Keratinocyte (primary cell): ENCODE measurements around the gene SERINC5.

Experiments
- CTCF ChIP-seq, 3 experiments: IDR thresholded peaks in 1 of 3; conservative IDR thresholded peaks in 1 of 3; optimal IDR thresholded peaks in 1 of 3; 2 replicates in 2 of 3; 3 replicates in 1 of 3; pipeline versions ENCODE3 to v1.5.1; 2011; ENCODE audit warnings: low read length in 3 of 3, mild to moderate bottlenecking in 3 of 3, moderate library complexity in 2 of 3, control low read depth in 1 of 3, inconsistent platforms in 1 of 3; ENCODE audit not compliant: insufficient read depth in 2 of 3; ENCODE audit errors: extremely low read depth in 1 of 3
- EZH2 ChIP-seq: IDR thresholded peaks from one replicate; pipeline ENCODE4 v1.6.1; 2012; ENCODE audit warnings: inconsistent platforms, mild to moderate bottlenecking, low read length, moderate library complexity

- TF ChIP-seq CTCF (optimal IDR thresholded peaks at IDR 0.05 in 1 of 3, IDR thresholded peaks at IDR 0.05 in 1 of 3, conservative IDR thresholded peaks at IDR 0.05 in 1 of 3; ENCODE audit: extremely low read depth in 1 of 3, insufficient read depth in 2 of 3, low read length in 3 of 3) (no peak), EZH2 (no peak)
Measured at GRCh38 chr5:80076131-80077050, 179.5 kb downstream of the SERINC5 start.
